IPS DF 4.7 (cell line): Measurements from ENCODE around the gene SERPINB2.
"Not testable (repeated sequence)": the region's sequence is repeated elsewhere in the genome, so short reads cannot be mapped to it uniquely, and the experiment has no call there.

Experiments
- DNase-seq: peaks from one replicate; pipeline ENCODE4 v3.0.0-alpha.2; 2013; ENCODE audit warnings: low spot score; ENCODE audit errors: extremely low read depth

Gene SERPINB2

DNA sequence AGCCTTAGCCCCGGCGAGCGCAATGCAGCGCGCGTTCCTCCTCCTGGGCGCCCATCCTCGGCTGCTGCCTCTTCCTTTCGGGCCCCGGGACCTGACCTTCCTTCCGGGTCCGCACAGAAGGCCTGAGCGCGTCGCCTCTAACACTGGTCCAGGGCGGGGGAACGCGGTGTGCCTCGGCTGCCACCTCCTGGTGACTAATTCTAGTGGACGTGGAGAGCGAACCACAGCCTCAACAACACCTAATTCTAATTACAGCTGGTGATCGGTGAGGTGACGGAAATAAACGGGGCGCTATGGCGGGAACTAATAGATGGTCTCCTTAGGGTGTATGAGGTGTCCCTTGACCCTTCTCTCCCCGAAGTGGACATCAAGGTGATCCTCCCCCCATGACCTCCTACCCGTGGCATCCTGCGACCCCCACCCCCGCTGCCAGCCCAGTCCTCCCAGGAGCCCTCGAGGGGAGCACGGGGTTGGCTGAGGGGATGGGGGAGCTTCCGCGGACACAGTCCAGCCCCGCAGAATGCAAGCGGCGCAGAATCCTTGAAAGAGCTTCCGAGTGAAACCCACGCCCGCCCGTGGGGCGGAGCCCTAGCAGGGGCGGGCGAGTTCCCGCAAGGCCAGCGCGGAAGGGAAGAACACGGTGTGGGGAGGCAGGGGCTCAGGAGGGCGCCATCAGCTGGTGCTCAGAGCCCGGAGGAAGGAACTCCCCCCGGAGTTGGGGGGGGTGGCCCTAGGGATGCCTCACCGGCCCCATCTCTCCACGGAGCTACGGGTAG, 48.8 kb downstream of the SERPINB2 start:
- peak; percentile 74 for DNase-seq

GRCh38 chr18:63936932-63937393, 49.5 kb downstream of the SERPINB2 start:
- DNase-seq, result no peak

- no peak for DNase-seq
Measured at GRCh38 chr18:63940008-63940407, 52.5 kb downstream of the SERPINB2 start.

DNA sequence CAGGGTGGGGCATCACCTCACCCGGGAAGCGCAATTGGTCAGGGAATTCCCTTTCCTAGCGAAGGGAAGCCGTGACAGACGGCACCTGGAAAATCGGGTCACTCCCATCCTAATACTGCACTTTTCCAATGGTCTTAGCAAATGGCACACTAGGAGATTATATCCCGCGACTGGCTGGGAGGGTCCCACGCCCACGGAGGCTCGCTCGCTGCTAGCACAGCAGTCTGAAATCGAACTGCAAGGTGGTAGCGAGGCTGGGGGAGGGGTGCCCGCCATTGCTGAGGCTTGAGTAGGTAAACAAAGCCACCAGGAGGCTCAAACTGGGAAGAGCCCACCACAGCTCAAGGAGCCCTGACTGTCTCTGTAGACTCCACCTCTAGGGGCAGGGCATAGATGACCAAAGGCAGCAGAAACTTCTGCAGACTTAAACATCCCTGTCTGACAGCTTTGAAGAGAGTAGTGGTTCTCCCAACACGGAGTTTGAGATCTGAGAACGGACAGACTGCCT, 53.1 kb downstream of the SERPINB2 start:
- not testable (repeated sequence) for DNase-seq

DNA sequence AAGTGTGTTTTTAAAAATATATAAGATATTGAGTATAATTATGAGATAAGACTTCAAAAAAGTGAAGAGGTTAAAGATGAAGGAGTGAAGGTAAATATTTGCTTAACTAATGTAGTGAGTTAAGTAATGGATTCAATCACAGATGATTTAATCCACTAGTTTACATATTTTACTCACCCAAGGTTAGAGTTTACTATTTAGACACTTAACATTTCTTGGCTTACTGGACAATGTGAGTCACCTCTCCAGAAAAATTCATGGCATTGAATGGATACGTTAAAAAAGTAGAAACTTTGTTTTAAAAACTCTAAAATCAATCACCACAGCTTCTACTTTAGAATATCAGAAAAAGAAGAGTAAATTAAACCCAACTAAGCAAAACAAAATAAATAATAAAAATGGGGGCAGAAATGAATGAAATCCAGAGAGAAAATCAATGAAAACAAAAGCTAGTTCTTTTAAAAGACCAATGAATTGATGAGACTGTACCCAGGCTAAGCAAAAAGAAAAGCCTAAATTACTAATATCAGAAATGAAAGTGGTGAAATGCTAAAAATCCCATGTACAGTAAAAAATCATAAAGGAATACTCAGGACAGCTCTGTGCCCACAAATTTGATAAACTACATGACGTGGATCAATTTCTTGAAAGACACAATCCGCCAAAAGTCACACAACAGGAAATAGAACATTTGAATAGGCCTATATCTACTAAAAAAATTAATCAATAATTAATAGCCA, 59.7 kb downstream of the SERPINB2 start:
- DNase-seq, result no peak

GRCh38 chr18:63949068-63949737, 61.7 kb downstream of the SERPINB2 start, which contains the start of gene HMSD:
TSS of gene HMSD (plus strand) at chr18:63949301. CDS start at chr18:63953456, 4,155 bp downstream.
- no peak for DNase-seq

- DNase-seq, result no peak
Measured at GRCh38 chr18:63951302-63951705, 63.8 kb downstream of the SERPINB2 start.
